Adrenal gland (tissue), 12 donors: Measurements from ENCODE around the gene PATL2. TPM values are rescaled to one million over a fixed set of nuclear protein-coding genes. Genes with fewer than 3 reads are reported as not detected.
"Not testable (repeated sequence)": the region's sequence is repeated elsewhere in the genome, so short reads cannot be mapped to it uniquely, and the experiment has no call there.

ENCODE experiments used
- DNase-seq, 7 donors: peaks; one replicate each; pipeline ENCODE4 v3.0.0-alpha.2; 2019 to 2020
- H3K27ac ChIP-seq, 5 donors: fragments of 200-600 bp; sonication (generic) in 4 of 5; 1 replicate in 3 of 5; 2 replicates in 2 of 5; pipeline versions ENCODE4 v1.5.1 to v1.8.0; 2016 to 2020; ENCODE audit warnings: mild to moderate bottlenecking in 1 of 5
- H3K27me3 ChIP-seq: fragments of 200-600 bp; 2 replicates; pipeline ENCODE4 v1.8.0; 2021
- H3K36me3 ChIP-seq, 2 donors: fragments of 200-600 bp; replicated peaks in 1 of 2; 1 replicate in 1 of 2; 2 replicates in 1 of 2; pipeline versions ENCODE4 v1.5.1 to v1.8.0; 2018 to 2022
- H3K4me1 ChIP-seq, 2 donors: fragments of 200-600 bp; replicated peaks in 1 of 2; 1 replicate in 1 of 2; 2 replicates in 1 of 2; pipeline versions ENCODE4 v1.5.1 to v1.8.0; 2018 to 2021
- H3K4me3 ChIP-seq, 4 donors: fragments of 200-600 bp; sonication (generic) in 3 of 4; one replicate each; pipeline ENCODE4 v1.5.1; 2016 to 2018
- H3K9me3 ChIP-seq, 3 donors: fragments of 200-600 bp; sonication (generic) in 1 of 3; replicated peaks in 1 of 3; 1 replicate in 2 of 3; 2 replicates in 1 of 3; pipeline versions ENCODE4 v1.5.1 to v1.8.0; 2016 to 2021
- CTCF ChIP-seq, 6 experiments: fragments of 450-650 bp in 4 of 6; fragments of 200-600 bp in 2 of 6; sonication (generic) in 1 of 6; IDR thresholded peaks; 1 replicate in 5 of 6; 2 replicates in 1 of 6; pipeline versions ENCODE4 v1.5.1 to v1.8.0; 2016 to 2021; ENCODE audit warnings: antibody characterized with exemption in 6 of 6, mild to moderate bottlenecking in 2 of 6, moderate library complexity in 1 of 6
- POLR2A ChIP-seq, 2 donors: fragments of 450-650 bp; IDR thresholded peaks; one replicate each; pipeline ENCODE4 v1.6.1; 2017; ENCODE audit warnings: antibody characterized with exemption in 2 of 2, mild to moderate bottlenecking in 2 of 2, moderate library complexity in 1 of 2
- WGBS, 4 donors: extraction: QIAGEN DNeasy Blood & Tissue Kit in 2 of 4; methylation state at CpG; one replicate each; pipeline versions ENCODE4 v1.1.5 to v1.1.7; 2013 to 2017; 5-methylcytosine and 5-hydroxymethylcytosine counted together
- intact Hi-C, 2 donors: fragments of 100-400 bp; cut with DNase I; formaldehyde crosslinking; loops; one replicate each; pipeline versions ENCODE4 v1.14.1 to v1.15.0; 2022 to 2023
- polyA plus RNA-seq, 3 donors: library from polyadenylated mRNA; stranded (reverse); fragments of 200-250 nt in 2 of 3; fragments of 350-450 nt in 1 of 3; fragmentation: Illumina TruSeq in 1 of 3; extraction: RNeasy Lipid Tissue Mini Kit (QIAGEN cat#74804) in 1 of 3; gene quantifications; one replicate each; pipeline ENCODE4 v1.2.3, GENCODE V29; 2013 to 2014
- total RNA-seq, 9 donors: library from RNA; depleted of rRNA in 4 of 9; stranded (reverse); fragments of >200 nt in 4 of 9; fragments of 120-200 nt in 1 of 9; fragmentation: NEBNext Ultra II Directional in 1 of 9; extraction: Animal tissue kit (Norgen Biotek cat#: 25700) in 1 of 9; gene quantifications; one replicate each; pipeline versions ENCODE4 v1.1.0 to v1.2.4, GENCODE V29; 2013 to 2023
- donor health status: healthy with polysubstance abuse.
- donor health status: Bipolar disorder and iron deficiency.
- donor health status: DM: yes; HTN: yes; CAD: no.
- donor health status: DM: no; HTN: no; CAD: no.
- donor health status: DM: no; HTN: no; CAD: no.
- donor health status: DM: yes; HTN: yes; CAD: no.

The PATL2 gene
- total and polyA plus RNA-seq, 12 donors, result 0.42 to 18.3 (median 2.7) TPM

- 68 to 77% (median 74%) methylated on average over 2 of the region's 2 CpGs for WGBS, 4 donors
- peak overlapping the region in 3 of 5 donors; percentile 26 to 78 (median 54) for H3K27ac ChIP-seq
Measured at GRCh38 chr15:44734839-44735481, 23.8 kb upstream of the PATL2 start.

GRCh38 chr15:44729408-44730127 is 18.4 kb upstream of the PATL2 start:
- H3K27me3 ChIP-seq, result no peaks in the 10 kb centered on the region
- intact Hi-C loops, result loop anchor here (10.0 kb wide), 2 partner anchors 65 to 155 kb away; partner anchors contain the start of gene SPG11 (in 1 of the 2)
- no peaks in the 10 kb centered on the region for H3K9me3 ChIP-seq
- H3K36me3 ChIP-seq, result peaks cover 0 to 6% of the 10 kb centered on the region in 2 donors
- peak overlapping the region; percentile 90 to 99 (median 96) for H3K27ac ChIP-seq
- peaks cover 9 to 34% of the 10 kb centered on the region in 2 donors for H3K4me1 ChIP-seq
- H3K4me3 ChIP-seq, result peak overlapping the region; percentile 54 to 74 (median 57)
- TF ChIP-seq POLR2A (IDR thresholded peaks at IDR 0.05) (no peak), CTCF (IDR thresholded peaks at IDR 0.05) (no peak)
- 2 to 4% (median 3%) methylated on average over 13 to 21 of the region's 21 CpGs for WGBS, 4 donors
- peak in 3 of 7 donors; percentile 42 to 53 (median 48) for DNase-seq

More at GRCh38 chr15:44734839-44735481, 23.8 kb upstream of the PATL2 start:
- no peak for DNase-seq
- Histone ChIP-seq H3K27me3 (no peaks in the 10 kb centered on the region), H3K4me3 (no peak overlapping the region), H3K9me3 (no peaks in the 10 kb centered on the region), H3K36me3 (peaks cover 0 to 6% of the 10 kb centered on the region in 2 donors), H3K4me1 (peaks cover 4 to 16% of the 10 kb centered on the region in 2 donors)
- intact Hi-C loops, result loop anchor here (5.0 to 10.0 kb wide), 3 partner anchors 68 to 160 kb away; partner anchors contain the start of gene SPG11 (in 1 of the 2)
- TF ChIP-seq POLR2A (IDR thresholded peaks at IDR 0.05), result no peak

- H3K27ac ChIP-seq, result peak overlapping the region; percentile 90 to 99 (median 96)
- H3K4me3 ChIP-seq, result peak overlapping the region; percentile 54 to 74 (median 57)
- peak; percentile 95 to 100 (median 98) for DNase-seq
- H3K4me1 ChIP-seq, result peaks cover 9 to 34% of the 10 kb centered on the region in 2 donors
- 0 to 1% (median 1%) methylated on average over 29 to 36 of the region's 36 CpGs for WGBS, 4 donors
- no peaks in the 10 kb centered on the region for H3K9me3 ChIP-seq
- no peaks in the 10 kb centered on the region for H3K27me3 ChIP-seq
- peaks cover 0 to 6% of the 10 kb centered on the region in 2 donors for H3K36me3 ChIP-seq
- TF ChIP-seq POLR2A (IDR thresholded peaks at IDR 0.05), result peak; percentile 93 to 95
- TF ChIP-seq CTCF (IDR thresholded peaks at IDR 0.05), result peak in 1 of 6 experiments; percentile 9
- intact Hi-C loops, result no loop called here
Measured at GRCh38 chr15:44728576-44729407, 17.7 kb upstream of the PATL2 start.

GRCh38 chr15:44728232-44728575 is 17.1 kb upstream of the PATL2 start:
- H3K9me3 ChIP-seq, H3K27me3 ChIP-seq, H3K36me3 ChIP-seq, DNase-seq, intact Hi-C loops: not testable (repeated sequence)
- Histone ChIP-seq H3K27ac (peak overlapping the region; percentile 90 to 99 (median 96)), H3K4me1 (peaks cover 9 to 34% of the 10 kb centered on the region in 2 donors), H3K4me3 (peak overlapping the region in 2 of 4 donors; percentile 11 to 55)
- 53 to 59% (median 56%) methylated on average over 5 of the region's 5 CpGs for WGBS, 4 donors
